GM21619 (cell line): ENCODE measurements around the gene DRAXIN.

Experiments
- ATAC-seq: cut with Tn5 transposase; IDR thresholded peaks from one replicate; pipeline ENCODE4 v1.9.1; 2021; ENCODE audit not compliant: unreplicated experiment

The DRAXIN gene

DNA sequence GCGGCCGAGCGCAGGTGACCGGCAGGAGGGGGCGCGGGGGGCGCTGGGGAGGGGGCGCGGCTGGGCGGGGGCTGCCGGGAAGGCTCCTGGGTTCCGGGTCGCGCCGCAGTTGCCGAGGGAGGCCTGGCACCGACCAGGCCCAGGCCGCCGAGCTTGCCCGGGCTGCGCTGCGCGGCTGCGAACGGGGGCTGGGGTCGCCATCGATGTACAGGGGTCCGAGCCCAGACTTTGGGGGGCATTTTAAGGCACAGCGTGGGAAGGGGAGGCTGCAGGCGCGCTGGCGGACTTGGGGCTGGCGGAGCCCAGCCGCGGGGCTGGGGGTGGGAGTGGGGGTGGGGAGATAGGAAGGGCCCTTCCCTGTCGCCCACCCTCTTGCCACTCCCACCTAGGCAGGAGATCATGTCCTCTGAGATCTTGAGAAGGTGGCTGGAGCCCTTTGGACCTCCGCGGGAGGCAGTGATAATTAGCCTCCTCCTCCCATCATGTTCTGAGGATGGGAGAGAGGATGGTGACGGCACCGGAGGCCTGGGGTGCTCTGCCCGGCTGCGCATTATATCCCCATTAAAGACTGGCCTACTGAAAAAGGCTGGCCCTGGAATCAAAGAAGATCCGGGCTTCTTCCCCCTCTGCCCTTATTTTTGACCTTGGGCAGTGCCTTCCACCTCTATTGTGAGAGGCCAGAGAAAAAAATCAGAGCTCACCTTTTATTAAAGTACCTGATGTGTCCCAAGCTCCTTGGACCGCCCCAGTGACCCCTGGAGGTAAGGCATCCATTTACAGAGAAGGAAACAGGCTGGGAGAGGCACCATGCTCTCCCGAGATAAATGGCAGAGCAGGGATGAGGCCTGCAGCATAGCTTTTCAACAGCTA, 36.3 kb upstream of the DRAXIN start:
- peak; percentile 22 for ATAC-seq

DNA sequence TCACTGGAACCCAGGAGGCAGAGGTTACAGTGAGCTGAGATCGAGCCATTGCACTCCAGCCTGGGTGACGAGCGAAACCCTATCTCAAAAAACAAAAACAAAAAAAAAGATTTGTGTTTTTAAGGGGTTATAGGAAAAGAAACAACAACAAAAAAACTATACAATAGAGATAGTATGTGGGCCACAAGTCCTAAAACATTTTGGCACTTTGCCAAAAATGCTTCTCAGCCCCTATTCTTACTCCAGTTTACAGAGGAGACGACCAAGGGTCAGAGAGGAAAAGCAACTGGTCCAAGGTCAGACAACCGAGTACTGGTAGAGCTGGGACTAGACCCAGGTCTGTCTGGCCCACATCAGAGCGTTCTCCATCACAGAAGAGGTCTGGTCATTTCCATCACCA, 33.9 kb upstream of the DRAXIN start:
- ATAC-seq, result no peak

DNA sequence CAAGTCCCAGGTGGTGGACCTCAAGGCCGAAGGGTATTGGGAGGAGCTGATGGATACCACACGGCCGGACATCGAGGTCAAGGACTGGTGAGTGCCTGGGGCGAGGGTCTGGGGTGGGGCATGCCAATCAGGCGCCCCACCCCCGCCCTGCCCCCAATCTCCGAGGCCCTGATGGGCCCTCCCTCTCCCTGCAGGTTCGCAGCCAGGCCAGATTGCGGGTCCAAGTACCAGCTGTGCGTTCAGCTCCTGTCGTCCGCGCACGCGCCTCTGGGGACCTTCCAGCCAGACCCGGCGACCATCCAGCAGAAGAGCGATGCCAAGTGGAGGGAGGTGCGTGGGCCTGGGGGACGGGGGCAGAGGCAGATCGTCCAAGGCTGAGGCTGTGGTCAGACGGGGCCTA, 33.0 kb upstream of the DRAXIN start:
- no peak for ATAC-seq

DNA sequence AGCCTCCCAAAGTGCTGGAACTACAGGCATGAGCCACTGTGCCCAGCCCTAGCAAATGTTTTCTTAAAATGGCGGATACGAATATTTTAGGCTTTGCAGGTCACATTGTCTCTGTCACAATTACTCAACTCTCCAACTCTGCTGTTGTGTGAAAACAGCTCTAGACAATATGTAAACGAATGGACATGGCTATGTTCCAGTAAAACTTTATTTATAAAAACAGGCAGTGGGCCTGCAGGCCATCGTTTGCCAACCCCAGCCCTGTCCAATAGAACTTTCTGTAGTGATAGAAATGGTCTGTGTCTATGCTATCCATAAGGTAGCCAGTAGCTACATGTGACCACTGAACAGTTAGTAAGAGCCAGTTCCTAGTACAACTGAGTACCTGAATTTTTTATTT, 31.8 kb upstream of the DRAXIN start:
- ATAC-seq, result no peak

DNA sequence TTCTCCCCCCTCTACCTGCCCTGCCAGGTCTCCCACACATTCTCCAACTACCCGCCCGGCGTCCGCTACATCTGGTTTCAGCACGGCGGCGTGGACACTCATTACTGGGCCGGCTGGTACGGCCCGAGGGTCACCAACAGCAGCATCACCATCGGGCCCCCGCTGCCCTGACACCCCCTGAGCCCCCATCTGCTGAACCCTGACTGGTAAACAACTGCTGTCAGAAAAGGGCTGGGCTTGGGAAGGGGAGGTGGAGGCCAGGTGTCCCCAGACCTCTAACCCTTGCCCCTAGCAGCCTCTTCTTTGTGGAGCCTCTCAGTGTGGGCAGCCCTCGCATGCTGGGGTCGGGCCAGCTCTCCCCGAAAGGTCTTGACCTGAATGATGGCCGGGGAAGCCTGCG, 30.4 kb upstream of the DRAXIN start:
- no peak for ATAC-seq

DNA sequence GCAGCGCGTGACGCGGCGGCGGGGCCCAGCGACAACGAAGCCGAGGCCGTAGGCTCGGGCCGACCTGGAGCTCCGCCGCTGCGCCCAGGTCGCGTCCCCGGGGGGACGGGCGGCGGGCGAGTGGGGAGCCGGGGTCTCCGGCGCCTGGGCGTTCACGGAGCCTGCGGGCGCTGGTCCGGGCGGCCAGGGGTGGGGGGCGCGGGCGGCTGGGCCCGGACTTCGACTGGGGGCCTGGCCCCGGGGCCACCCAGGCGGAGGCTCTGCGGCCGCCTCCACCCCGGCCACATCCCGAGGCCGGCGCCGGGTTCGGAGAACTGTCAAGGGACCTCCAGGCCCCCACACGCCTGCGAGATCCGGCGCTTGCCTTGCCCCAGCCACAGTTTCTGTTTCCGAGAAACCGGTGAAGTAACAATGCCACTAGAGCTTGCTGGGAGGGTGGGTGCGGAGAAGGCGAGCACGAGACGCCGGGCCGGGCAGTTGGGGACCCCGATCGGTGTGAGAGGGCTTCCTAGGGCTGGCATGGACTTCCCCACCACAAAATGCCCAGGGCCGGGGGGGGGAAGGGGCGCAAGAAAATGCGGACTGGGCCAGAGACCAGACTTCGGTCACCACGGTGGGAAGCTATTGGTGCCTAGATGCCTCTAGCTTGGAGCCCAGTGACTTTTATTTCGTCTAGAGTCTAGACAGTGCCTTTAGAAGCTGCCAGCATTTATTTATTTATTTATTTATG, 27.0 kb upstream of the DRAXIN start:
- peak; percentile 59 for ATAC-seq

DNA sequence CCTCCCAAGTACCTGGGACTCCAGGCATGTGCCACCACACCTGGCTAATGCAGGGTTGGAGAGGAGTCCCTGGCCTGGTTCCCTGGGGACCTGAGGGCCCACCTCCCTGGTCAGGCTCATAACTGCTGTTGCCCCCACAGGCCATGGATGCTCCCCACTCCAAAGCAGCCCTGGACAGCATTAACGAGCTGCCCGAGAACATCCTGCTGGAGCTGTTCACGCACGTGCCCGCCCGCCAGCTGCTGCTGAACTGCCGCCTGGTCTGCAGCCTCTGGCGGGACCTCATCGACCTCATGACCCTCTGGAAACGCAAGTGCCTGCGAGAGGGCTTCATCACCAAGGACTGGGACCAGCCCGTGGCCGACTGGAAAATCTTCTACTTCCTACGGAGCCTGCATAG, 23.0 kb upstream of the DRAXIN start:
- ATAC-seq, result no peak

DNA sequence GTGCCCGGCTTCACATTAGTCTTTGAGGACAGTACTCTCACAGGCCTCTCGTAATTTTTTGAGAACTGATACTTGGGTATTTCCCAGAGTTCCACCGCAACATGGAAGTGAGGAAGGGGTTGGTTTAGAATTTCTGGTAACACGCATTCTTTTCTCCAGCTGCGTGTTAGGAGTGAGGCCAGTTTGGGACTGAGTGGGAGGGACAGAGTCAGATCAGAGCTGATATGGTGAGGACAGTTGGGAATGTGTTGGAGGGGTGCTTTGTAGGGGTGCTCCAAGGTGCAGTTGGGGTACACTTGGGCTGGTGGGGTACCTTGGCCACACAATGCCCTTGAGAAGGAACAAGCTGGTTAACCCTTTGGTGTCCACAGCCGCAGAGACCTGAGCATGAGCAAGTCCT, 20.8 kb upstream of the DRAXIN start:
- no peak for ATAC-seq

DNA sequence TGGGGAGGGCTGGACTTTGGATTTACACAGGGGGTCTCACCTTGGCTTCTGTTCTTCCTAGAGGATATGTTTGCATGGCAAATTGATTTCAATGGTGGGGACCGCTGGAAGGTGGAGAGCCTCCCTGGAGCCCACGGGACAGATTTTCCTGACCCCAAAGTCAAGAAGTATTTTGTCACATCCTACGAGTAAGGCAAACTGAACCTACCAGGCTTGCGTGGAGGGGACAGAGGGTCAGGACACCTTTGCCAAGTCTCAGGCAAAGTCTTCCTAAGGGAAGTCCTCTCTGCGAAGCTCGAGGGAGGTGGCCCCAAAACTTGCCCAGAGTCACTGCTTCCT, 20.3 kb upstream of the DRAXIN start:
- no peak for ATAC-seq

DNA sequence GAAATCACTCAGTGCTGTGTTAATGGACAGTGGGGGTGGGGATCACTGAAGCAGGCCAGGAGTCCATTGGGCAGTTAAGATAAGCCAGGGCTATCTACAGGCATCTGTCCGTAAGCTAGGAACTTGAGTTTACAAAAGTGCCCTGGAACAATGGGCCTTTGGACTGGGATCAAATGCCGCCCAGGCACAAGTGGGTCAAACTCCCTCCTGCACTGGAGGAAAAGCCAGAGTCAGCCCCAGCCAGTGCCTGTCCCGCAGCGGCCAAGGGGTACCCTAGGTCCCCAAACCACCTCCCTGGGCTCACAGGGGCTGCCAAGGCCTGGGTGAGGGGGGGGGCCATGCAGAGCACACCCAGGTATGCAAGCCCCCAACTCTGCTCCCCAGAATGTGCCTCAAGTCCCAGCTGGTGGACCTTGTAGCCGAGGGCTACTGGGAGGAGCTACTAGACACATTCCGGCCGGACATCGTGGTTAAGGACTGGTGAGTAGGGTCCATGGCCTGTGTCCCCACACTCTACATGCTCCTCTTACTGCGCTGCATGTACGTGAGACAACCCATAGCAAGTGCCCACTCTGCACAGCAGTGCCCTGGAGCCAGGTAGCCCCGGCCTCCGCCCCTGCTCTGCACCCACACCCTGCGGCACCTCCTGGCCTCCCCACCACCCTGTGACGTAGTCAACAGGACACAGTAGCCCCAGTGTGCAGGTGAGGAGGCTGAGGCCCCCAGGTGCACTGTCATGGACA, 19.8 kb upstream of the DRAXIN start:
- no peak for ATAC-seq

DNA sequence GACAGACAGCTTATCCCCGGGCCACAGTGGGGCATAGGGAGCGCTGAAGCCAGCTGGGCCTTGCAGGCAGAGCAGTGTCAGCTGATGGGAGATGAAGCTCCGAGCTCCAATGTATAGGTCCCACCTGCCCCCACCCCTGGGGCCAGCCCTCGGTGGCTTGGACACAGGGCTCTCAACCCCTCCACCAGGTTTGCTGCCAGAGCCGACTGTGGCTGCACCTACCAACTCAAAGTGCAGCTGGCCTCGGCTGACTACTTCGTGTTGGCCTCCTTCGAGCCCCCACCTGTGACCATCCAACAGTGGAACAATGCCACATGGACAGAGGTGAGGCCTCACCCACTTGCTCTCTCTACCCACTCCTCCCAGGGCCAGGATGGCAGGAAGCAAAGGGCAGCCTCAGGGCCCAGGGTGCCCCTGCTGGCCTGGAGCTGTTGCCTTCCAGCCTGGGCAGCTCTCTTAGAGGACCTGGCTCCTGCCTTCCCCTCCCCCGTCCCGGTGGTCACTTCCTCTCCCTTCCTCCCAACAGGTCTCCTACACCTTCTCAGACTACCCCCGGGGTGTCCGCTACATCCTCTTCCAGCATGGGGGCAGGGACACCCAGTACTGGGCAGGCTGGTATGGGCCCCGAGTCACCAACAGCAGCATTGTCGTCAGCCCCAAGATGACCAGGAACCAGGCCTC, 18.3 kb upstream of the DRAXIN start:
- no peak for ATAC-seq

DNA sequence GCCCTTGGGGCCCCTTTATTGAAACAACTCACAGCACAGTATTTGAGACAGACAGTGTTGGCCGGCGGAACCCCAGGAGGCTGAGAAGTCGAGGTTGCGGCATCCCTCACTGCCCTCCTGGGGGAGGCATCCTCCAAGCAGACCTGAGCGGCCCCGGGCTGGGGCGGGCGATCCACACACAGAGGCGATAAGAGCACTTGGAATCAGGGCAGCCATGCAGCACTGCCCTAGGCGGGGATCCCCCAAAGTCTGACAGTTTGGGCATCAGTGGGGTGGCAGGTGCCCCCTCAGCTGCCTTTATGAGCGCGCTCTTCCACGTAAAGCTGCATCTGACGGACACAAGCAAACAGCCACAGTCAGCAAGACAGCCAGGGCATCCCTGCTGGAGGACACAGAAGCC, 17.0 kb upstream of the DRAXIN start:
- ATAC-seq, result no peak

DNA sequence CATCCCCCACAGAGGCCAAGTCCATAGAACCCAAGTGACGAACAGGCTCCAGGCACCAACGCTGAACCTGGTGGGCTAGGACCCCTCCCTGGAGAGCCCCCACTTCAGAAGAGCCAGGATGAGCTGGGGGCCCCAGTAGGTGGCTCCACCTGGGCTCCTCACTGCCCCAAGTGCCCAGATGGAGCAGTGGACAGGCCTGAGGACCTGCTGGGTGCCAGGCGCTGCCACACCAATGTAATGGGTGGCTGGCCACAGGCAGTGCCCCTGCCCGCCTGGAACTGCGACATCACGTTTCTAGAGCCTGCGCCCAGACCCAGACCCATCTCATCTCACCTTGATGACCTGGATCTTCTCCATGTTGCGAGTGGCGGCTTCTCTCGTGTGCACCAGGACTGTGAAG, 16.2 kb upstream of the DRAXIN start:
- no peak for ATAC-seq

DNA sequence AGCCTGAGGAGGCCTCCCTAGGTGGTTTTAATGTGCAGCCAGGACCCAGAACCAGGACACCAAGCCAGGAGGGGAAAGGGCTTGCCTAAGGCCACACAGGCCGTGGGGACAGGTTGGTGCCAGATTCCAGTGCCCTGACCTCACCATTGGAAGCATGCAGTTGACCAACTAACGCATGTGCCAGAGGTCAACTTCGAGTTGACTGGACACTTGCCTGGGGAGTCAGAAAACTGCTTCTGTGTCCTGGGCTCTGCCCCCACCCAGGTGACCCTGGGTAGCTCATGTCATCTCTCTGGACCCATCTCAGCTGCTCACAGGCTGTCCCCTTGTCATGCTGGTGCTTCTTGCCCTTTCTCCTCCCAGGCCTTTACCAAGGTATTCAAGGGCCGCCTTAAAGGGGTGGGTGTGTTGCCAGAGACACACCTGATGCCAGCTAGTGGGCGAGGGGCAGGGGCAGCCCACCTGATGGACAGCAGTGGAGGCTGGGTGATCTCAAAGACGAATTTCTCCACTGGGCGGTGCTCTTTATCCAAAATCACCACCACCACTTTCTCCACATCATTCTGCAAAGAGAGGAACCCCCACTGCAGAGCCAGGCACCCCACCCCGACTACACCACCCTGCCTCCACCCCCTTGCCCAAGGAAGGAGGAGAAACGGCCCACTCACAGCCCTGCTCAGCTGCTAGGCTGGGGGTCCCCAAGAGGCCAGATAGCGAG, 15.0 kb upstream of the DRAXIN start:
- ATAC-seq, result no peak

DNA sequence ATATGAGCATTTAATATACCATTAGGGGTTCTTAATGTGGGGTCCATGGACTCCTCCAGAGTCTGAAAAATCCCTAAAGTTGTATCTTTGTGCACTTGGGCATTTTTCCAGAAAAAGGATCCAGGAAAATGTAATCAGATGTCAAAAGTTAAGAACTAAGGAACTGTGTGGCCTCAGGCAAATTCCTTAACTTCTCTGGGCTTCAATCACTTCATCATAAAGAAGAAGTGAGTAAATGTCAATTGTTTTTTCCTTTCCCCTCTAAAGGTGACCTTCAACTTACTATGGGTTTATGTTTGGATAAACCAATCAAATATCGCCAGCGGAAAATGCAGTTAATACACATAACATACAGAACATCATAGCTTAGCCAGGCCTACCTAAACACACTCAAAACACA, 13.1 kb upstream of the DRAXIN start:
- ATAC-seq, result no peak

DNA sequence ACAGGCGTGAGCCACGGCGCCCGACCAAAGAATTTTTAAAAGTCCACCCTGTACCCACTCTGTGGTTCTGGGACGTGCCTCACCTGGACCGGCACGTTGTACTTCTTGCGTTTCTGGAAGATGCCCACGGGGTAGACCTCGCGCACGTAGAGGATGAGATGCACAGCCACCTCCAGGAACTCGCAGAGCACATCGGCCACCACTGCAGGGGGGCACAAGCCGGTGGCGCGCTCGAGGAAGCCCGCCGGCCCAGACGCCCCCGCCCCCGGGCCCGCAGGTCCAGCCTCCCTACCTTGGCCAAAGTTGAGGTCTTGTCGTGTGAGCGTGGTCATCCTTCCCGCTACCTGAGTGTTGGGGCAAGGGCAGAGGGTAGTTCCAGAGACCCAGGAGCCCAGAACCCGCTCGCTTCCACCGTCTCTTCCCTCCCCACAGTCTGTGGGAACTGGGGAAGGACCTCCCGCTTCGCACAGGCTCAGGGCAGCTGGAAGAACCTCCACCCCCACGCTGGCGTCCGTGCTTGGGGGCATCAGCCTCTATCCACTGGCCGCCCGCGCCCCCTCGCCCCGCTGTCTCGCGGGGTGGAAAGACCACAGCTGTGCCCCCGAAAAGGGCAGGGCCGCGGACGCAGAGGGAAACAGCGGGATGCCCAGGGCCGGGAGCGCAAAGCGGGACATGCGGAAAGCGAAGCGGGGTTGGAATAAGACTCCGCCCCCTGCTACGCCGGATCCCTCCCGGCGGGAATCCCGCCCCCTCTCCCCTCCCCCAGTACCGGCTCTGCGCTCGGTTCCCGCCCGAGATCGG, 11.0 kb upstream of the DRAXIN start:
- ATAC-seq, result peak; percentile 27

DNA sequence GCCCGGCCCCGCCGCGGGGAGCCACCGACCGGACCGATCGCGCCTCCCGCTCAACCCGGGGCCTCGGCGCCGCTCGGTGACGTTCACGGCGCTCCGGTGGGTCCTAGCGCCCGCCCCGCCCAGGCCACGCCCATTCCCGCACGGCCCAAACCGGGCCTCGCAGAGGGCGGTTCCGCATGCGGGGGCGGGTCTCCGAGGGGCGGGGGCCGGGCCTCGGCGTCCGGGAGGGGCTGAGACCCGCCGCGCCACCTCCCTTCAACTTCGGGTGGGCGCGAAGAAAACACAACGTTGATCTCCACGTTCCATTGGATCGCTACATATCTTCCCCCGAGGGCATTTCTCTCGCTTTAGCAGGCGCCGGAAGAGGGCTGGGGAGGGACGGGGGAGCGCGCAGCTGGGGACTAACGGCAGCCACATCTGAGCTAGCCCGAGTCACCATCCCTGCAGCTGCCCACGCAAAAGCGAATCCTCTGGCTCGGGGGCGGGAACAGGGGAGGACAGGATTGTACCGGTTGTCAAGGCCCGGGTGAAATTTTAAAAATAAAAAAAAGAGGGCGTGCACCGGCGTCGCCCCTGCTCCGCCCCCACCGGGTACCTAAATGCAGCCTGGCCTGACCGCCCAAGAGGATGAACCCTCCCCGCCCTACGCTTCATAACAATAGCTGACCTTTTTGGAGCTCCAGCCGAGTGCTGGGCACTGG, 10.3 kb upstream of the DRAXIN start, which contains the start of gene MAD2L2:
Gene MAD2L2, minus strand, starts transcription at position 78 of the 701 bp plus-strand sequence. CDS start 547 bp downstream, outside the sequence.
- peak; percentile 72 for ATAC-seq

DNA sequence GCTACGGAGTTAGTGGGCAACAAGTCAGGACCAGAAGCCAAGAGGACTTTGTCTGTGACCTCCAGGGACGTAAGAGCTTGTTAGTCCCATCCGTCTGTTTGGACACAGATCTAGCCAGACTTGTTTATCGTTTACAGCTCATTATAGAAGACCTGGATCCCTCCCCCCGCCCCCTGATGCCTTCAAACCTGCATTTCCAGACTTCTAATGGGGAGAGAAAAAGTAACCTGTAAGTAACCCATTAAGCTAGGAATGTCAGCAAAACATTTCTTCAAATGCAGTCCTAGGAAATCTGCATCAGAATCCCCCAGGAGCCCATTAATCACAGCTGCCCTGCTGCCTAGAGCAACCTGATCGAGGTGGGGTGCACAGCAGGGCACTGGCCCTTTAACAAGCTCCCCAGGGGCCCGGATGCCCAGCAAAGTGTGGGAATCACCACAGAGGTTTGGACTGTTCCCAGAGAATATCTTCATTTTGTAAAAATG, 9.2 kb upstream of the DRAXIN start:
- no peak for ATAC-seq

DNA sequence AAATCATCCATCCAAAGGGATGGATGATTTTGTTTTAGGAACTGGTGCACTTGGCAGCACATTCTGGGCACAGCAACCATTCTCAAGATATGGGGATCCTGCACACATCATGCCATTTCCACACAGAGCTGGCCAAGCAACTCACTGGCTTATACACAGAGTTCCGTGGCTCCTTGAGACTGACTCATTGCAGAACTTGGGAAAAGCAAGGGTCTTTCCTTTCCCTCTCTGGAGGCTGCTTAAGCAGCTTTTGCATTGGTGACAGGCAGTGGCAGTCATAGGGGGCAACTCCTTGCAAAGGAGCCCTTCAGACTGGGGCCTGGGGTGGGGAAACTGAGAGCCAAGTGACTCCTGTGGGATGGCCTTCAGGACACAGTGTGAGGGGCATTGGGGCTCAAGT, 8.7 kb upstream of the DRAXIN start:
- no peak for ATAC-seq
